Adrenal gland (tissue), 5 donors: ENCODE results near the gene PPFIA1.

Source experiments
- CTCF ChIP-seq, 6 experiments: fragments of 450-650 bp in 4 of 6; fragments of 200-600 bp in 2 of 6; sonication (generic) in 1 of 6; IDR thresholded peaks; 1 replicate in 5 of 6; 2 replicates in 1 of 6; pipeline versions ENCODE4 v1.5.1 to v1.8.0; 2016 to 2021; ENCODE audit warnings: antibody characterized with exemption in 6 of 6, mild to moderate bottlenecking in 2 of 6, moderate library complexity in 1 of 6
- POLR2A ChIP-seq, 2 donors: fragments of 450-650 bp; IDR thresholded peaks; one replicate each; pipeline ENCODE4 v1.6.1; 2017; ENCODE audit warnings: antibody characterized with exemption in 2 of 2, mild to moderate bottlenecking in 2 of 2, moderate library complexity in 1 of 2
- donor health status: DM: no; HTN: no; CAD: no.

- no peak for TF ChIP-seq POLR2A (IDR thresholded peaks at IDR 0.05)
- TF ChIP-seq CTCF (IDR thresholded peaks at IDR 0.05), result no peak
Measured at GRCh38 chr11:70372076-70372475, 101.6 kb downstream of the PPFIA1 start.
